Mesothelial cell of epicardium (in vitro differentiated cells): ENCODE data around the gene NACA. TPM values are rescaled to one million over a fixed set of nuclear protein-coding genes. Genes with fewer than 3 reads are reported as not detected.
A peak's percentile ranks its signal among the peaks of the same experiment; 100 is the strongest.
"Not testable (repeated sequence)": the region's sequence is repeated elsewhere in the genome, so short reads cannot be mapped to it uniquely, and the experiment has no call there.

Source experiments
- DNase-seq, 2 experiments: peaks; one replicate each; pipeline ENCODE4 v3.0.0; 2021; ENCODE audit warnings: low spot score in 2 of 2; ENCODE audit not compliant: unreplicated experiment in 2 of 2
- H3K27ac Mint-ChIP-seq: 2 replicates; pipeline ENCODE4 v1.8.0; 2021; ENCODE audit warnings: mixed read lengths
- H3K27me3 Mint-ChIP-seq: 2 replicates; pipeline ENCODE4 v1.8.0; 2021; ENCODE audit warnings: low read depth, mixed read lengths
- H3K36me3 Mint-ChIP-seq: 2 replicates; pipeline ENCODE4 v1.8.0; 2021; ENCODE audit warnings: mixed read lengths
- H3K4me1 Mint-ChIP-seq: 2 replicates; pipeline ENCODE4 v1.8.0; 2021; ENCODE audit warnings: mixed read lengths
- H3K4me3 Mint-ChIP-seq: 2 replicates; pipeline ENCODE4 v1.8.0; 2021; ENCODE audit warnings: mild to moderate bottlenecking, moderate library complexity, mixed read lengths
- H3K9me3 Mint-ChIP-seq: 2 replicates; pipeline ENCODE4 v1.8.0; 2021; ENCODE audit warnings: mixed read lengths
- total RNA-seq: library from RNA; stranded (reverse); gene quantifications from 3 replicates; pipeline ENCODE4 v1.2.1, GENCODE V29; 2021
- TF ChIP-seq, protein P1 (sequence below): fragments of 200-600 bp; sonication (generic); IDR thresholded peaks from one replicate; pipeline ENCODE4 v1.5.0; 2021; ENCODE audit warnings: antibody characterized with exemption; ENCODE audit not compliant: unreplicated experiment

Gene NACA
- total RNA-seq, 1 donor from 2014 or later = 919 TPM

- Mint-ChIP-seq H3K4me3 (no peak overlapping the region), H3K4me1 (peaks cover 15% of the 10 kb centered on the region), H3K9me3 (peaks cover 4% of the 10 kb centered on the region), H3K36me3 (no peaks in the 10 kb centered on the region), H3K27ac (no peak overlapping the region), H3K27me3 (no peaks in the 10 kb centered on the region)
- TF ChIP-seq, protein P1, sequence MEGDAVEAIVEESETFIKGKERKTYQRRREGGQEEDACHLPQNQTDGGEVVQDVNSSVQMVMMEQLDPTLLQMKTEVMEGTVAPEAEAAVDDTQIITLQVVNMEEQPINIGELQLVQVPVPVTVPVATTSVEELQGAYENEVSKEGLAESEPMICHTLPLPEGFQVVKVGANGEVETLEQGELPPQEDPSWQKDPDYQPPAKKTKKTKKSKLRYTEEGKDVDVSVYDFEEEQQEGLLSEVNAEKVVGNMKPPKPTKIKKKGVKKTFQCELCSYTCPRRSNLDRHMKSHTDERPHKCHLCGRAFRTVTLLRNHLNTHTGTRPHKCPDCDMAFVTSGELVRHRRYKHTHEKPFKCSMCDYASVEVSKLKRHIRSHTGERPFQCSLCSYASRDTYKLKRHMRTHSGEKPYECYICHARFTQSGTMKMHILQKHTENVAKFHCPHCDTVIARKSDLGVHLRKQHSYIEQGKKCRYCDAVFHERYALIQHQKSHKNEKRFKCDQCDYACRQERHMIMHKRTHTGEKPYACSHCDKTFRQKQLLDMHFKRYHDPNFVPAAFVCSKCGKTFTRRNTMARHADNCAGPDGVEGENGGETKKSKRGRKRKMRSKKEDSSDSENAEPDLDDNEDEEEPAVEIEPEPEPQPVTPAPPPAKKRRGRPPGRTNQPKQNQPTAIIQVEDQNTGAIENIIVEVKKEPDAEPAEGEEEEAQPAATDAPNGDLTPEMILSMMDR = no peak
- DNase-seq = no peak
Observed at GRCh38 chr12:56753566-56753965, 28.5 kb upstream of the NACA start.

GRCh38 chr12:56751712-56752598 lies 26.9 kb upstream of the NACA start, which contains the start of gene PRIM1:
Gene PRIM1, minus strand, starts transcription at chr12:56752323. Its CDS starts 25 bp downstream, at chr12:56752298.
- Mint-ChIP-seq H3K27ac (peak within 1 kb of the TSS; percentile 67), H3K4me3 (peak within 1 kb of the TSS; percentile 93)

GRCh38 chr12:56750596-56750995 lies 25.5 kb upstream of the NACA start:
- not testable (repeated sequence) for H3K9me3 Mint-ChIP-seq, H3K27me3 Mint-ChIP-seq, DNase-seq, H3K27ac Mint-ChIP-seq, H3K36me3 Mint-ChIP-seq
- peaks cover 15% of the 10 kb centered on the region for H3K4me1 Mint-ChIP-seq
- peak overlapping the region; percentile 93 for H3K4me3 Mint-ChIP-seq

More at GRCh38 chr12:56751712-56752598, 26.9 kb upstream of the NACA start, which contains the start of gene PRIM1:
- H3K36me3 Mint-ChIP-seq = no peaks in the 10 kb centered on the region
- no peaks in the 10 kb centered on the region for H3K27me3 Mint-ChIP-seq
- no peaks in the 10 kb centered on the region for H3K9me3 Mint-ChIP-seq
- peaks cover 15% of the 10 kb centered on the region for H3K4me1 Mint-ChIP-seq
- DNase-seq = peak; percentile 66 to 79
- TF ChIP-seq, protein P1 = peak; percentile 35

GRCh38 chr12:56749853-56750252 lies 24.8 kb upstream of the NACA start:
- H3K27me3 Mint-ChIP-seq = no peaks in the 10 kb centered on the region
- H3K4me3 Mint-ChIP-seq = peak overlapping the region; percentile 15
- DNase-seq = no peak
- H3K36me3 Mint-ChIP-seq = peaks cover 4% of the 10 kb centered on the region
- TF ChIP-seq, protein P1 = no peak
- H3K27ac Mint-ChIP-seq = peak overlapping the region; percentile 65
- no peaks in the 10 kb centered on the region for H3K9me3 Mint-ChIP-seq
- H3K4me1 Mint-ChIP-seq = peaks cover 15% of the 10 kb centered on the region

GRCh38 chr12:56749359-56749758 lies 24.3 kb upstream of the NACA start:
- Mint-ChIP-seq H3K36me3 (peaks cover 4% of the 10 kb centered on the region), H3K27ac (no peak overlapping the region)
- TF ChIP-seq, protein P1 = no peak

GRCh38 chr12:56728139-56728861 lies 3.2 kb upstream of the NACA start:
- no peaks in the 10 kb centered on the region for H3K9me3 Mint-ChIP-seq
- no peak for DNase-seq
- peaks cover 15% of the 10 kb centered on the region for H3K4me1 Mint-ChIP-seq
- H3K27me3 Mint-ChIP-seq = no peaks in the 10 kb centered on the region
- peaks cover 7% of the 10 kb centered on the region for H3K36me3 Mint-ChIP-seq
- TF ChIP-seq, protein P1 = no peak
- no peak overlapping the region for H3K27ac Mint-ChIP-seq
- no peak overlapping the region for H3K4me3 Mint-ChIP-seq

More at GRCh38 chr12:56749359-56749758, 24.3 kb upstream of the NACA start:
- DNase-seq = no peak
- H3K27me3 Mint-ChIP-seq = no peaks in the 10 kb centered on the region
- H3K9me3 Mint-ChIP-seq = no peaks in the 10 kb centered on the region
- peaks cover 15% of the 10 kb centered on the region for H3K4me1 Mint-ChIP-seq
- H3K4me3 Mint-ChIP-seq = no peak overlapping the region

DNA sequence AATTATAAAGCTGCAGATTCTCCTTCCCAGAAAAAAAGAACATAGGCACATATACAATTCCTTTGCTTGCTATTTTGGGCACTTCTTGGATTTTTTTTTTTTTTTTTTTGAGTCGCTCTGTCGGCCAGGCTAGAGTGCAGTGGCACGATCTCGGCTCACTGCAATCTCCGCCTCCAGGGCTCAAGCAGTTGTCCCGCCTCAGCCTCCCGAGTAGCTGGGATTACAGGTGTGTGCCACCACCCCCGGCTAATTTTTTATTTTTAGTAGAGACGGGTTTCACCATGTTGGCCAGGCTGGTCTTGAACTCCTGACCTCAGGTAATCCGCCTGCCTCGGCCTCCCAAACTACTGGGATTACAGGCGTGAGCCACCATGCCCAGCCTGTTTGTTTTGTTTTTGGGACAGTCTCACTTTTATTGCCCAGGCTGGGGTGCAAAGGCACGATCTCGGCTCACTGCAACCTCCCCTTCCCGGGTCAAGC lies 1.1 kb upstream of the NACA start:
- H3K9me3 Mint-ChIP-seq, DNase-seq, H3K27me3 Mint-ChIP-seq: not testable (repeated sequence)
- Mint-ChIP-seq H3K4me3 (peak overlapping the region; percentile 98), H3K27ac (peak overlapping the region; percentile 99), H3K36me3 (peaks cover 13% of the 10 kb centered on the region), H3K4me1 (peaks cover 35% of the 10 kb centered on the region)
